HCT116 (cell line): ENCODE results near the gene KRTAP3-3. TPM values are rescaled to one million over a fixed set of nuclear protein-coding genes. Genes with fewer than 3 reads are reported as not detected.

ENCODE experiments used
- ATAC-seq: fragments of 200-7000 bp; cut with Tn5 transposase; 2 replicates; pipeline ENCODE4 v1.9.1; 2020; ENCODE audit warnings: mild to moderate bottlenecking, moderate library complexity
- BruUV-seq: library from RNA; stranded (reverse); fragments of 400-500 nt; replicated peaks from 2 replicates; lab custom pipeline; 2021; lab: Mats Ljungman, UMichigan
- CTCF ChIA-PET: fragments of 300-600 bp; sonication (Branson Sonifier 250); formaldehyde crosslinking; loops from one replicate; lab custom pipeline; 2021; ENCODE audit warnings: antibody characterized with exemption; lab: Charles Lee
- POLR2A ChIA-PET: fragments of 300-600, 350-600 bp; sonication (Branson Sonifier 250); formaldehyde crosslinking; loops from one replicate; lab custom pipeline; 2021; ENCODE audit warnings: antibody characterized with exemption; lab: Charles Lee
- RAD21 ChIA-PET, 2 experiments: fragments of 300-600 bp; sonication (Branson Sonifier 250); formaldehyde crosslinking; loops; one replicate each; lab custom pipeline; 2023; ENCODE audit warnings: low total read pairs in 2 of 2; ENCODE audit not compliant: uncharacterized antibody in 2 of 2, unreplicated experiment in 2 of 2, low non-redundant PET in 1 of 2; lab: Charles Lee
- DNase-seq: peaks from one replicate; pipeline ENCODE4 v3.0.0-alpha.2; 2010; ENCODE audit warnings: low read depth, low spot score
- H2AFZ ChIP-seq: fragments of 200-600 bp; shearing (Covaris generic), sonication (generic); 2 replicates; pipeline ENCODE4 v1.6.1; 2017; ENCODE audit warnings: low read depth, mixed run types, mixed read lengths, antibody characterized with exemption, low read length; ENCODE audit not compliant: poor library complexity, severe bottlenecking
- H3K27ac ChIP-seq: 2 replicates; pipeline ENCODE4 v1.5.1; 2012; ENCODE audit warnings: low read depth, low read length
- H3K27me3 ChIP-seq: fragments of 200-600 bp; sonication (generic); 2 replicates; pipeline ENCODE4 v1.6.1; 2016; ENCODE audit warnings: mixed run types, low read length, mixed read lengths; ENCODE audit not compliant: insufficient read depth
- H3K36me3 ChIP-seq, 2 experiments: fragments of 200-500 bp in 1 of 2; fragments of 200-600 bp in 1 of 2; sonication (Bioruptor generic) in 1 of 2; sonication (generic) in 1 of 2; 2 replicates each; pipeline versions ENCODE4 v1.5.1 to v1.6.1; 2014 to 2016; ENCODE audit warnings: low read length in 2 of 2, inconsistent platforms in 1 of 2, mixed read lengths in 1 of 2, mixed run types in 1 of 2; ENCODE audit not compliant: insufficient read depth in 2 of 2, control insufficient read depth in 1 of 2
- H3K4me1 ChIP-seq, 2 experiments: fragments of 200-600 bp in 1 of 2; sonication (generic) in 1 of 2; 2 replicates each; pipeline versions ENCODE4 v1.5.1 to v1.6.1; 2012 to 2017; ENCODE audit warnings: low read length in 2 of 2, inconsistent platforms in 1 of 2, mild to moderate bottlenecking in 1 of 2, mixed read lengths in 1 of 2, mixed run types in 1 of 2, moderate library complexity in 1 of 2; ENCODE audit not compliant: insufficient read depth in 2 of 2, control insufficient read depth in 1 of 2
- H3K4me2 ChIP-seq: fragments of 200-600 bp; sonication (generic); 2 replicates; pipeline ENCODE4 v1.6.1; 2017; ENCODE audit warnings: mixed run types, low read length, mixed read lengths
- H3K4me3 ChIP-seq, 2 experiments: fragments of 200-600 bp in 1 of 2; sonication (generic) in 1 of 2; replicated peaks in 1 of 2; 2 replicates each; pipeline ENCODE4 v1.5.1; 2011 to 2016; ENCODE audit warnings: low read length in 2 of 2, control low read depth in 1 of 2, low read depth in 1 of 2, mild to moderate bottlenecking in 1 of 2, mixed read lengths in 1 of 2, mixed run types in 1 of 2
- H3K79me2 ChIP-seq: fragments of 200-600 bp; sonication (generic); 2 replicates; pipeline ENCODE4 v1.6.1; 2017; ENCODE audit warnings: mild to moderate bottlenecking, mixed run types, low read length, moderate library complexity, mixed read lengths; ENCODE audit not compliant: insufficient read depth
- H3K9ac ChIP-seq: fragments of 200-600 bp; sonication (generic); 2 replicates; pipeline ENCODE4 v1.6.1; 2016; ENCODE audit warnings: low read length, mixed read lengths
- H3K9me2 ChIP-seq: fragments of 200-600 bp; sonication (generic), shearing (Covaris generic); 2 replicates; pipeline ENCODE4 v1.6.1; 2017; ENCODE audit warnings: mixed run types, mild to moderate bottlenecking, moderate library complexity; ENCODE audit not compliant: insufficient read depth
- H3K9me3 ChIP-seq, 2 experiments: fragments of 200-500 bp in 1 of 2; fragments of 200-600 bp in 1 of 2; sonication (Bioruptor generic) in 1 of 2; sonication (generic) in 1 of 2; 2 replicates each; pipeline ENCODE4 v1.6.1; 2014 to 2017; ENCODE audit warnings: low read length in 2 of 2, mixed read lengths in 2 of 2, inconsistent platforms in 1 of 2, low read depth in 1 of 2, mild to moderate bottlenecking in 1 of 2, mixed run types in 1 of 2, moderate library complexity in 1 of 2; ENCODE audit not compliant: control insufficient read depth in 1 of 2, insufficient read depth in 1 of 2
- H4K20me1 ChIP-seq: fragments of 200-600 bp; sonication (generic), shearing (Covaris generic); 2 replicates; pipeline ENCODE4 v1.6.1; 2017; ENCODE audit warnings: mixed run types, mild to moderate bottlenecking, moderate library complexity; ENCODE audit not compliant: insufficient read depth
- ELF1 ChIP-seq: IDR thresholded peaks from 2 replicates; pipeline ENCODE4 v1.6.1; 2012; ENCODE audit warnings: low read depth, borderline replicate concordance
- POLR2AphosphoS5 ChIP-seq: IDR thresholded peaks from 2 replicates; pipeline ENCODE4 v1.6.1; 2011; ENCODE audit warnings: mild to moderate bottlenecking, low read depth, low read length, moderate library complexity
- RAD21 ChIP-seq: IDR thresholded peaks from 2 replicates; pipeline ENCODE4 v1.6.1; 2012; ENCODE audit warnings: low read depth, mild to moderate bottlenecking
- REST ChIP-seq: IDR thresholded peaks from 2 replicates; pipeline ENCODE4 v1.6.1; 2012; ENCODE audit warnings: low read depth
- SRF ChIP-seq: IDR thresholded peaks from 2 replicates; pipeline ENCODE4 v1.6.1; 2012; ENCODE audit warnings: low read depth
- ZBTB33 ChIP-seq: IDR thresholded peaks from 2 replicates; pipeline ENCODE4 v1.6.1; 2011; ENCODE audit warnings: mild to moderate bottlenecking, low read length, moderate library complexity; ENCODE audit not compliant: insufficient replicate concordance; ENCODE audit errors: extremely low read depth
- intact Hi-C: fragments of 100-400 bp; cut with micrococcal nuclease; formaldehyde crosslinking; loops from 2 replicates; pipeline ENCODE4 v1.10.0; 2022
- total RNA-seq: library from RNA; stranded (reverse); gene quantifications from one replicate; pipeline ENCODE4 v1.2.1, GENCODE V29; 2021; ENCODE audit not compliant: unreplicated experiment

KRTAP3-3 gene
- total RNA-seq, 1 experiment from 2014 or later = not detected

- intact Hi-C loops = no loop called here
- H3K9me3 ChIP-seq = peaks cover 0 to 9% of the 10 kb centered on the region in 2 experiments; a peak in 1 of 4 replicates
- no peak overlapping the region for H2AFZ ChIP-seq
- no peaks in the 10 kb centered on the region for H3K27me3 ChIP-seq
- no peak overlapping the region for H3K27ac ChIP-seq
- ChIA-PET POLR2A (no interaction called here), CTCF (no interaction called here), RAD21 (no interaction called here)
- no peaks in the 10 kb centered on the region for H4K20me1 ChIP-seq
- H3K4me2 ChIP-seq = no peak overlapping the region
- H3K9ac ChIP-seq = no peak overlapping the region
- no peaks in the 10 kb centered on the region for H3K79me2 ChIP-seq
- H3K4me3 ChIP-seq = no peak overlapping the region
- DNase-seq (no peak), ATAC-seq (no peak)
- no peaks in the 10 kb centered on the region for H3K9me2 ChIP-seq
- no peaks in the 10 kb centered on the region for H3K4me1 ChIP-seq
- TF ChIP-seq RAD21 (no peak), ELF1 (no peak), POLR2AphosphoS5 (no peak), SRF (no peak), ZBTB33 (no peak), REST (no peak)
- no TSS peak for BruUV-seq
- no peaks in the 10 kb centered on the region; a peak in 1 of 4 replicates for H3K36me3 ChIP-seq
Measured at GRCh38 chr17:41020336-41020735, 26.4 kb upstream of the KRTAP3-3 start.
